NCI-H1105 treated with DMSO at 0.1 percent for 48 hours (cell line): ENCODE measurements around the gene BATF.
"Not testable (repeated sequence)": the region's sequence is repeated elsewhere in the genome, so short reads cannot be mapped to it uniquely, and the experiment has no call there.

Experiments
- DNase-seq: peaks from one replicate; lab custom pipeline; 2025; lab: John Stamatoyannopoulos, UW

Gene BATF, protein sequence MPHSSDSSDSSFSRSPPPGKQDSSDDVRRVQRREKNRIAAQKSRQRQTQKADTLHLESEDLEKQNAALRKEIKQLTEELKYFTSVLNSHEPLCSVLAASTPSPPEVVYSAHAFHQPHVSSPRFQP

DNA sequence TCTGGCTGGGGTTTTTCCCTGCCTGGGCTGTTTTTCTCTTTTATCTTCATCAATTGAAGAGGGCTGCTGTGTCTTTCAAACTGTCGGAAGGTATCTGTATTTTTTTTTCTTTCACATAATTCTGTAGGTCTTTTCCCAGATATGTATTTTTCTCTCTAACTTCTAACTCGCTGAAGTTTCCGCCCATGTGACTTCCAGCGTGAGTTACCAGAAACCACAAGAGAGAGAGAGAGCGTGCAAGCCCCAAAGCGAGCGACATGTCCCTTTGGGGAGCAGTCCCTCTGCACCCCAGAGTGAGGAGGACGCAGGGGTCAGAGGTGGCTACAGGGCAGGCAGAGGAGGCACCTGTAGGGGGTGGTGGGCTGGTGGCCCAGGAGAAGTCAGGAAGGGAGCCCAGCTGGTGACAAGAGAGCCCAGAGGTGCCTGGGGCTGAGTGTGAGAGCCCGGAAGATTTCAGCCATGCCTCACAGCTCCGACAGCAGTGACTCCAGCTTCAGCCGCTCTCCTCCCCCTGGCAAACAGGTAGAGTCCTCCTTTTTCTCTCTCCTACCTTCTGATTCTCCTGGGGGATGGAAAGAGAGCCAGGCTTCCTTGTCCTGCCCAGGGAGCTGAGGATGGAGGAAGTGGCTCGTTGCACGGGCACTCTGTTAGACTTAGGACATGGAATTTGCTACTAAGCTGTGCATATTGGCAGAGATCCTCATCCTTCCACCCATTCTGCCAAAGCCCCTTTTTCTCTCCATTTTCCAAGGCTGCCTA lies at the start of gene BATF:
Gene BATF, plus strand, starts transcription at position 246 of the 759 bp plus-strand sequence. Its CDS starts 214 bp downstream, at position 460.
- no peak for DNase-seq

DNA sequence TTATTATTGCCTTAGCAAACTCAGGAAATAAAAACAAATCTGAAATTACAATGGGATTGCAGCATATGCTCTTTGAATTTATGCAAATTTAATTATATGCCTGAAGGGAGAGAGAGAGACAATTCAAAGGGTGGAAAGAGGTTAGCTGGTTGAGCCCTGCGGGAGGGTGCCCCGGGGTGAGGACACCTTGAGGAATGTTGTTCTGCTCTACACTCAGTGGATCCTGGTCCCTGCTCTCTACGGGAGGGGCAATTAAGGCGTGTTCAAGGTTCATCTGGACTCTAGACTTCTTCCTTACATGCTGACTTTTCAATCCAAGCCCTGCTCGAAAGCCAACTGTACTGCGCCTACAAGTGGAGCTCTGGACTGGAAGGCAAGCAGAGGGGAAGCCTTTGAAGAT lies 48.1 kb upstream of the BATF start:
- DNase-seq: not testable (repeated sequence)

DNA sequence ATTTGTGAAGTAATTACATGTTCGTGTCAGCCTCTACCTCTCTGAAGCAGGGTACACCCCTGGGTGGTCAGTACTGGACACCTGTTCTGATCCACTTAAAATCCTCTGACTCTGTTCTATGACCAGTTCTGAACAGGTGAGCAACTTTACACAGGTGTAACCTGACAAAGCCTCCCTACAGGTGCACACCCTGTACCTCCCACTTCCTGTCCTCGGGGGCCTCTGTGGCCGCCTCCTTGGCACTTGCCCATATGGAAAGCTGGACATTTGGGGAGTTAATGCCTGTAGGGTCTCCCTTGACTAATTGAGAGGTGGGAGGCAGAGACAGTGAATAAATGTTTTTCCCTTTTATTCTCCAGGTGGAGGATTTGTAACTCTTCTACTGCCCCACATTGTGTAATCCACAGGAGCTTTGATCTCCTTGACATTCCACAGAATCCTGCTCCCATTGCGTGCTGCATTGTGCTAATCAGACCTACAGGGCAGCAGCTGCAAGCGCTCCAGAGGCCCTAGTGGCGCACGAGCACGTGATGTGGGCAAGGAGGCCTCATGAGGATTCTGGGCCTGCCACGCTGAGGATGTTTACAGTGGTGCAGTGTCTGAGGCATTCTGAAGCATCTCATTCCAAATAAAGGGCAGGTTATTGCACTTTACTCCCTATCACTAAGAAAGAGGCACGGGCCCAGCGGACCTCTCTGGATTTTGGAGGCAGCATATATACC lies 45.8 kb upstream of the BATF start:
- no peak for DNase-seq

DNA sequence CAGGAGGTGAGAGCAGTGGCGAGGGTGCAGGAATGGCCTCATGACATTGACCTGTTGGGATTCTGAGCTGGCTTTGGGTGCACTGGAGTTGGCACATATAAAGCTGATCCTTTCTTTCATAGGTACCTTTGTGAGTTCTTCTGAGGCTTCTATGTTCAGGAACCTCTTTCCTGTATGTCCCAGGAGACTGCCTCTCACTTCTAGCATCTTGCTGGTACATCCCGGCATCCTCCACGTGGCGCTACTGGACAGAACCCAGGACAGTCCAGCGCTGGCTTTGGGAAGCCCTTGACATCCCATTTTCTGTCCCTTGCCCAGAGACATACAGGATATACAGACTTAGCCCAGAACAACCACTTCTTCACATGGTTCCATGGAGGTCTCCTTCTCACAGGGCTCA lies 44.4 kb upstream of the BATF start:
- no peak for DNase-seq

DNA sequence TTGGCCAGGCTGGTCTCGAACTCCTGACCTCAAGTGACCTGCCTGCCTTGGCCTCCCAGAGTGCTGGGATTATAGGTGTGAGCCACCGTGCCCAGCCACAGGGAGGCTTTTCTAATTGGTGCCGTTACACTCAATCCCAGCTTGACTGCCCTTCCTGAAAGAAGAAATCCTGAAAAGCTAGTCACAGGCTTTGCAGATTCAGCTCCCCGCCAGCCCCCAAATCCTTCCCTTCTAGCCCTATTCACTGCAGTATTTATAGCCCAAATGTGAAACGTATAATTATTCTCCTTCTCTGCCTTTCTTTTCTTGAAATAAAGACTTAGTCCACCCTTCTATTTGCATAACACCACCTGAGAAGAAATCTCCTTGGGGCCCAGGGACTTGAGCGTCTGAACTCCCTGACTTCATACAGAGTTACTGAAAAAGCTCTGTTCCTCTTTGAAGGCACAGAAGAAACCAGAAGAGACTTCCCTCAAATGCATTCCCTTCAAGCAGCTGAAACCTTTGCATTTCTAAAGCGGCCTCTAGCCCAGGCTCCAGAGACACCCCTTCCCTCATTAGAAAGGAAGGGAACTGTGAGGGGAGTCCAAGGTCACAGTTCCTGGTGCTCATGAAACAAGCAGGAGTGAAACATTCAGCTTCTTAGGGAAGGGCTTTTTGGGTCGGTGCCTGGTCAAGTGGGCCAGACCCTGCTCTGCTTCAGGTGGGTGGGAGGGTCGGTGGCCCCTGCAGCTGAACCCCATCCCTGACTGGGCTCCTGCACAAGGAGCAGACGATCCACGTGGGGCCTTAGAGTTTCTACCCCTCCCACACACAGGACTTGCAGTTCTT lies 42.3 kb upstream of the BATF start:
- DNase-seq: no peak

DNA sequence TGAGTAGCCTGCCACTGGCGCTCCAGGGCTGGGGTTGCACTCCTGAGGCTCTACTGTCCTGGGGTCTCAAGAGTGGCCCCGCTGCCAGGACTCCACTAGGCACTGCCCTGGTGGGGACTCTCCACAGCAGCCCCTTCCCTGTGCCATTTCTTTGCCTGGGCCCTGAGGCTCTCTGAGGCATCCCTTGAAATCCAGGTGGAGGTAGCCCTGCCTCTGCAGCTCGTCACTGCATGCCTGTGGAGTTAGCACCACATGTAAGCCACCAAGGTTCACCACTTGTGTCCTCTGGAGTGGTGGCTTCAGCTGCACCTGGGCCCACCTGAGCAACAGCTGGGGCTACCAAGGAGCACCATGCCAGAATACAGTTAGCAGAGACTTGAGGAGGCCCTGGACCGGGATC lies 39.9 kb upstream of the BATF start:
- DNase-seq: no peak

DNA sequence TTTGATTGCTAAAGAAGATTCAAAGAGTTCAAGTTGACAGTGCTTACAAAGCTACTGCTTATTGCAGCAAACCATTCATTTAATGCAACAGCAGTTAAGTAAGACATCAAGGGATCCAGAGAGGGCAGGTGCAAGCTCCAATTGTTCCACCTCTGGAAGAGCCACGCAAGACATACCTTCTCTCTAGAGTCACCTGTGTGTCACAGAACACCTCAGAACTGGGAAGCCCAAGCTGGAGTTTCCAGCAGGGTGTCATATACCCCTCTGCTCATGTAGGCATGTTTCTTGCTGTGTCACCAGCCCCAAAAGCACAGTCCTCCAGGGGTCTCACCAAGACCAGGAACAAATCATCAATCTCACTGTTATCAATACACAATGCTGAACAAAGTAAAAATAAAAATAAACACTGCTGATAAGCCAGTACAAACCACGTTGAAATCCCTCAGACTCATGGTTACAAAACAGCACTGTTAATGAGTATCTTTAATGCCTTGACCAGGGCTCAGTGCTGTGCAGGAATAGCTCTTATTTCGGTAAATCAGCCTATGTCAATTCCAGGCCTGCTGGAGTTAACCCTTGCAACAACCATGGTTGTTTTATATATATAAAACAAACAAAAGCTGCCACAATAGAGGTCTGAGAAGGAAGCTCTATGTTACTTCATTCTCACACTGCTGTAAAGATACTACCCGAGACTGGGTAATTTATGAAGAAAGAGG lies 37.4 kb upstream of the BATF start:
- DNase-seq: no peak

DNA sequence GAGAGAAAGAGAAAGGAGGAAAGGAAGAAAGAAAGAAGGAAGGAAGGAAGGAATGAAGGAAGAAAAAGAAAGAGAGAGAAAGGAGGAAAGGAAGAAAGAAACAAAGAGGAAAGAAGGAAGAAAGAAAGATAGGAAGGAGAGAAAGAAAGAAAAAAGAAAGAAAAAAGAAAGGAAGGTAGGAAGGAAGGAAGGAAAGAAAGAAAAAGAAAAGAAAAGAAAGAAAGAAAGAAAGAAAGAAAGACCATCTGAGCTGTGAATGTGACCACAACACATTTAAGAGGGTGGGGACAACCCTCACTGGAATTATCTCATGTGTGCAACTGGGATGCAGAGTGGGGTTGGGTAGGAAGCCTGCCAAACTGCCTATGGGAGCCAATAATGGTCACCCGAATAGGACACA lies 36.0 kb upstream of the BATF start:
- no peak for DNase-seq

DNA sequence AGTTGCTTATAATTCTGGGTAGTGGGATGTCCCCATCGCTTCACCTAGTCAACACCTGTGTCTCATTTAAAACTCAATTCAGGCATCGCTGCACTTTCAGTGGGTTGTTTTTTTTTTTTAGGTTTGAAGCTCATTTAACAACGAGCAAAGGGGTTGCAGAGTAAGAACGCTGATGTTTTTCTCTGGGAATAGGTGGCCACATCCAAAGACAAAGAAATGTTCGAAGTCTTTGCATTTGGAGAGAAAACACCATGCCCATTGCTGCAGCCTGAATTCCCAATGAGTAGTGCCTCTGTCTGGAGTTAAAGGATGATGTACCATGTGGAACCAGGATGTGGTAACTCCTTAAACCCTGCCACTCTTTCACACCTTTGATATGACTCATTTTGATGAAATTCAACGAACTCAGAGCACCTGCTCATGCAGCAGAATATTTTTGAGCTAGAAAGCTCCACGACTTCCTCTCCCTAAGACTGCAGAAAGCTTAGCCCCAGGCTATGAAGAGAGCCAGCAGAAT lies 35.1 kb upstream of the BATF start:
- DNase-seq: no peak

DNA sequence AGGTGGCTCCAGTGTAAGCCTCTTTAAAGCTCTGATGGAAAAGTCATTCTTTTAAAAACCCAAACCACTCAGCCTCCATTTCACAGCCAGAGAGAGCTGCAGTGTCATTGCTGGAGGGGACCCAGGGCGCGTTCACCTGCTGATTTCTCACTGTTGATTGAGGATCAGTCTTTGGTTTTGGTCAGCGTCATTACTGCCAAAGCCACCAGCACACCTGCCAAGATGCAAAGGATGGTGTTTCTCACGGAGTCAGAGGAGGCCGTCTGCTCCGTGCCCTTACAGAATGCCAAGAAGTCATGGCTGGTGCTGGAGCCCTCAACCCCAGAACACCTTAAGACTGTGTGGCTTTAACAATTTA lies 32.8 kb upstream of the BATF start:
- DNase-seq: peak; percentile 45

DNA sequence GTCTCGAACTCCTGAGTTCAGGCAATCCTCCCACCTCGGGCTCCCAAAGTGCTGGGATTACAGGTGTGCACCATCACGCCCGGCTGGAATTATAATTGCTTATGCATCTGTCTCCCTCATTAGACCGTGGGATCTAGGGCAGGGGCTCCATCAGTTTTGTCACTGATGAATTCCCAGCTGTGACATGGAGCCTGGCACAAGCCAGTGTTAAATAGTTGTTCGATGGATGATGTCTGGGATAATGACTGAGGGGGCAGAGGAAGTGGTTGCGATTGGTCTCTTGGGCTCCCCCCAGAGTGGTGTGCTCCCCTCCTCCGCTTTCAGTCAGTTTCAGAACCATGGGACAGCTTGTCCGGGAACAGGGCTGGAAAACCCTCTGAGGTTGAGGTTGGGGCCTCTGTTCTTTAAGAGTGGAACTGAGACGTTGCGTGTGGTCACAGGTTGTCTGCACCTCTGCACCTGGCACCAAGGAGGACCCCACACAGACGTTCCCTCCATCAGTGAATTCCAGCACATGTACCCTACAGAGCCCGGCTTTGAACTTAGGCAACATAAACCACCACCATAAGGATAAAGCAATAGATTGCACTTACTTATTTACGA lies 30.8 kb upstream of the BATF start:
- no peak for DNase-seq

DNA sequence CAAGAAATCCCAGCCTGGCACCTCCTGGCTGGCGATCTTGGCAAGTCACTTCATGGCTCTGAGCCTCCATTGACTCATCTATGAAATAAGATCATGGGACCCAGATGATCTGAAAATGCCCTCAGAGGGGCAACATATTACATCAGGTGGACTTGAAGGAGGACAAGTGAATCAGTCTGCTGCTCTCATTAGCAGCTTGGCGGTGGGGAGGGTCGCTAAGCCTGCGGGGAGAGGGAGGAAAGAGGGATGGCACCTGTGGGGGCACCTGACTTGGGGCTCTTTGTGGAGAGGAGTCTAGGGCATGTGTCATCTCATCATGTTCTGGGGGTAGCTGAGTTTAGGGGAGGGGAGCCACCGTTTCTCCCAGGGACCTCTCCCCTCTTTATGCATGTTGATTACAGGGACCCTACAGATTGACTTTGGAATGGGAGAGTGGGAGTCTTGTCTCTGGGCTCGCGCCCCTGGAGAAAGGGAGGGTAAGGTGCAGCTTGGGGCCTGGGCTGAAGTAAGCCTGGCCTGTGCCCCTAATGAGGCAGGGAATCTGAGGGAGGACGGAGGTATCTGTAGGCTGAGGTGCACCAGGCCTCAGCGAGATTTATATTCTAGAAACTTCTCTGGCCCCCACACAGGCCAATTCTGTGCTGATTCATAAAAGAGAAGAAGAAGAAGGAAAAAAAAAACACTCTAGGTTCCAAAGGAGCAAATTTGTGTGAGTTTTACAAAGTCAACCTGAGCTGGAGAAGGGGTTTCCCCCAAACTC lies 29.3 kb upstream of the BATF start:
- no peak for DNase-seq

DNA sequence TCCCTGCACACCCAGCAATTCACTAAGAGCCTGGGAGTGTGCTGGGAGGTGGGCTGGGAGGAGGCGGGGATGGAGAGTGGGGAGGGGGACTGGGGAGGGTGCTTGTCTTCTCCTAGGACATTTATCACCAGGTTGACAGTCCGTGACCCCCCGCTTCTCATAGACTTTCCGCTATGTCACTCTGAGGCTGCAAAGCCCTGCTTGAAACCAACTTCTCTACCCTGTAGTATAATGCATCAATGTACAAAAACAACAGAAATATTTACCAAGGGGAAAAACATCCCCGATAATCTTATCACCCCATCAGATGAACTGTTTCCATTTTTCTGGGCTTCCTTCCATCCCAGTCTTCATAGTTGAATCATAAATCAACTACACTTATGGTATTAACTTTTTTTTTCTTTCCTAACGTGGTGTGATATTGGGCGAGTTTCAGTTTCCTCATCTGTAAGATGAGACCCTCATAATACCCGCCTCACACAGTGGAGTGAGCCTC lies 28.6 kb upstream of the BATF start:
- no peak for DNase-seq

DNA sequence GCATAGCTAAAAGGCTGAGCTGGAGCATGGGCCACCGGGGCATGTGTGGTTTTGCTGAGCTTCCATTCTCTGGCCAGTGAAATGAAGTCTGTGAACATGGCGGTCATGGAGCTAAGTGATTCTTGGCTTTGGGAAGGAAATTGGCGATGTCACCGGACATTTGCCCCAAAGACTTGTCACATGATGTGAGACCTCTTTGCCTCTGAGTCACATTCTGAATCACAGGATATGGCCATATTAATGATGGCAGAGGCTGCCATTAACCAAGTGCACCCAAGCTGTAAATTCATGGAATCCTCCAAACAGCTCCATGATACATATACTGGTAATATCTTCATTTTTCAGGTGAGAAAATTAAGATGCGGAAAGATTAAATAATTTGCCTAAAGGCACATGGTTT lies 27.4 kb upstream of the BATF start:
- no peak for DNase-seq

DNA sequence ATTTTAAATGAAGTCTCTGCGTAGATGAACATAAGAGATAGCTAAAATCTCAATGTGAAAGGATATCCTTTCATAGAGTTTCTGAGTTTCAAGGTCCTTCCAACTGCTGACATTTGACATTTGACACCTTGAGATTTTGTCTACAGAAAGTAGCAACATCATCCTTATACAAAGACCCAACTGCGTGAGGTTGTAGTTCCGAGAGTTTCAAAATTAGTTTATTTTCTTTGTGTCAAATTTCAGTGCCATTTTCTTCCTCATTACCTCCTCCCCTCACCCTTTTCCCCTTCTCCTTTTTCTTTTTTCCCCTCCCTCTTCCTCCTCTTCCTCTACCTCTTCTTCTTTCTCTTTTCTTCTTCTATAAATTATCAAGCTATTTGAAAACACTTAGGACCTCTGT lies 26.9 kb upstream of the BATF start:
- DNase-seq: no peak

DNA sequence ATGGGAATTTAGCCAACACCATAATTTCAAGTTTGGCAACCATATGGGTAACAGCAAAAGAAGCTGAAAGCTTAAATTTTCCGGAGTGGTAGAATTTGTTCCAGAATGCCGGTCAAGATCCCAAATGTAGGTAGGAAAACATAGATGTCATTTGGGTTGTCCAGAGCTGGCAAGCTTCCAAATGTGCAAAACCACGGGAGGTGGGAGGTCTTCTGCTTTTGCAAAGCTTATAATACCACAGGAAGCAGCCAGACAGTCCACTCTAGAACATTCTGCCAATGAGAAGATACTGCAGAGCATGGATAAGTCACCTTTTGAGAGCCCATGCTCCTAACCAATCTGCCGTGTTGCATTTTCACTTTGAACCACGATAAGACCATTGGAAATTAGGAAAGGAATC lies 26.4 kb upstream of the BATF start:
- DNase-seq: no peak

DNA sequence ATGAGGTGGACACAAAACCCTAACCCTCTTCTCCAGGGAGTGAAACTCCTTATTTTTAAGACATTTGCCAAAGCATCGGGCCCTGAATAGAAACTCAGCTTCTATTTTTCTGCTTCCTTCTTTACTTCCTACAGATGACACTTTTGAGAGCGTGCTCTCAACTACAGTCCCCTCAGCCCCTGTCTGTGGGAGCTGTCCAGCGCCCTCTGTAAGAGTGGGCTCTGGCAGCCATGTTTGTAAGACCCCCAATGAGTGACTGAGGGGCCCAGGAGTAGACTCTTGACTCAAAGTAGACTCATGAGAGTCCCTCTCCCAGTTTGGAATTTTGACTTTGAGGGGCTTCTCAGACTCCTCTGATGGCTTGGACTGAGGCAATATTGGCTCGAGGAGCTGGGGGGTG lies 25.5 kb upstream of the BATF start:
- DNase-seq: no peak

DNA sequence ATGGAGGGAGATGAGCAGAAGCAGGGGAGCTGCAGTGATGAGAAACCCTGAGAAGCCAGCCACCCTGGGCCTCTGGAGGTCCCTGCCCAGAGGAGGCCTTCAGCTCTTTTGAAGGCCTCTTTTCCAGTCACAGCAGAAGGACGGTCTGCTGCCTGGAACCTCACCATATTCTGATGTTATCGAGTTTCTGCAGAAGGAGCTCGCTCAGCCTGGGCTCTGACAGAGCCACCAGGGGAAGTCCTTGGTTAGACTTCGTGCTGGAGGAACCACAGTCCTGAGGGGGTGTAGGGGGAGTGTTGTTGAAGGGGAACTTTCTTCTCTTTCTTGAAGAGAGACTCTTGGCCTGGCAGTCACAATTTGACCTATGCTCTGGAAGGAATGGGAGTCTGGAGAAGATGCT lies 25.1 kb upstream of the BATF start:
- DNase-seq: no peak

DNA sequence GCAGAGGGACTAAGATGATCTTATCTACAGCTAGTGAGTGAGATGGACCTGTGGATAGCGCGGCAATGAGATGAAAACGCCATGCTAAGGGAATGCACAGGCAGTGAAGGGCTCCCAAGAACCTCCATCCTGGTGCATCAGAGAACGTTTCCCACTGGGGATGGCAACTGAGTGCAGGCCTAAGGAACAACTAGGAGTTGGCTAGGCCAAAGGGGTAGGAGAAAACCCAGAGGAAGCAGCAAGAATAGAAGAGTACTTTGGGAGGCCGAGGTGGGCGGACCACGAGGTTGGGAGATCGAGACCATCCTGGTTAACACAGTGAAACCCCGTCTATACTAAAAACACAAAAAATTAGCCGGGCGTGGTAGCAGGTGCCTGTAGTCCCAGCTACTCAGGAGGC lies 24.6 kb upstream of the BATF start:
- DNase-seq: no peak

DNA sequence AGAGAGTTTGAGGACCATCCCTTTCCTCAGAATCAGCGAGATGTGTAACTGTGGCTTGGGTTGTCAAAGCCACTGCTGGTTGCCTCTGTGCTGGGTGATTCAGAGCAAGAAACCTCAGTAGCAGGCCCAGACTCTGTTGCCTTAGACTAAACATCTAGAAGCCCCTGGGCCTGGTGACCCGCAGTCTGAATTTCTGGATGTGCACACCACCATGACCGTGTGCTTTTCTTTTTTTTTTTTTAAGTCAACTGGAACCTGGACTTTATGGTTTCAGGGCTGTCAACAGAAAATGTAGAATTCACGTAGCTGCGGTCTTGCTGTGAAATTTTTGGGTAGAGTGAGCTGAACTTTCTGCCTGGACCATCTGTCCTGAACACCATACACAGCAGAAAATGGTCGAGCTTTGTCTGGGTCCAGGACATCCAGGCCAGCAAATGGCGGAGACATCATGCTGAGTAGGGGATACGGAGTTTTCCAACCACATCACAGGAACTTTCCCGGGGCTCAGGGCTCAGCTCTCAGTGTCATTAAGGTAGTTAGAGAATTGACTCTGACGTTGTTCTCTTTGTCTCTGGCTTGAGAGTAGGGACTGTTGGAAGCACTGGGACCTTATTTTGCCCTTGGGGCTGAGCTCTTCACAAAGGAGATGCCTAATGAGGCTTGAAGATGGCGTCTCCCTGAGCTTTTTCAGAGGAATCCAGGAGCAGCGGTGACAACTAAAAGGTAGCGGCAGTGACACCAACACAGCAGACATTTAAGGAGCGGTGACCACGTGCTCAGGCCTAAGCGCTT lies 23.0 kb upstream of the BATF start:
- DNase-seq: no peak
